HepG2 (cell line): Measurements from ENCODE around the gene UBFD1. TPM values are rescaled to one million over a fixed set of nuclear protein-coding genes. Genes with fewer than 3 reads are reported as not detected.

Source experiments
- ATAD3A ChIP-seq: sonication (generic); formaldehyde crosslinking; IDR thresholded peaks from 2 replicates; pipeline ENCODE4 v1.4.0; 2020; ENCODE audit warnings: missing genetic modification reagents
- BHLHE40 ChIP-seq: IDR thresholded peaks from 2 replicates; pipeline ENCODE4 v1.6.1; 2011; ENCODE audit warnings: low read length, improper control_type of control experiment
- CSRNP2 ChIP-seq: sonication (generic); formaldehyde crosslinking; conservative IDR thresholded peaks from 2 replicates; pipeline ENCODE4 v1.8.0; 2022; ENCODE audit warnings: low read depth, missing genetic modification reagents
- E2F1 ChIP-seq: sonication (generic); formaldehyde crosslinking; IDR thresholded peaks from 2 replicates; pipeline ENCODE4 v1.5.0; 2020; ENCODE audit warnings: missing genetic modification reagents
- GTF3A ChIP-seq: sonication (generic); formaldehyde crosslinking; conservative IDR thresholded peaks from 2 replicates; pipeline ENCODE4 v1.4.0; 2020; ENCODE audit warnings: mild to moderate bottlenecking, missing genetic modification reagents
- KLF9 ChIP-seq: IDR thresholded peaks from 2 replicates; pipeline ENCODE4 v1.6.1; 2016; ENCODE audit warnings: low read depth
- MAZ ChIP-seq, 2 experiments: sonication (generic) in 1 of 2; formaldehyde crosslinking in 1 of 2; IDR thresholded peaks; 2 replicates each; pipeline versions ENCODE4 v1.5.0 to v1.6.1; 2012 to 2020; ENCODE audit warnings: low read depth in 2 of 2, mild to moderate bottlenecking in 2 of 2, borderline replicate concordance in 1 of 2, improper control_type of control experiment in 1 of 2, low read length in 1 of 2, missing genetic modification reagents in 1 of 2, moderate library complexity in 1 of 2
- NRL ChIP-seq: sonication (generic); formaldehyde crosslinking; IDR thresholded peaks from 2 replicates; pipeline ENCODE4 v1.5.0; 2020; ENCODE audit warnings: missing genetic modification reagents, mild to moderate bottlenecking, moderate library complexity, borderline replicate concordance
- SAFB2 ChIP-seq: sonication (generic); formaldehyde crosslinking; IDR thresholded peaks from 2 replicates; pipeline ENCODE4 v1.5.1; 2020; ENCODE audit warnings: missing genetic modification reagents, low read depth, mild to moderate bottlenecking, borderline replicate concordance
- SALL2 ChIP-seq: sonication (generic); formaldehyde crosslinking; IDR thresholded peaks from 2 replicates; pipeline ENCODE4 v1.8.1; 2023; ENCODE audit warnings: mild to moderate bottlenecking, missing genetic modification reagents, inconsistent platforms
- SSRP1 ChIP-seq: IDR thresholded peaks from 2 replicates; pipeline ENCODE4 v1.6.1; 2016; ENCODE audit warnings: control low read depth
- TBX2 ChIP-seq: sonication (generic); formaldehyde crosslinking; IDR thresholded peaks from 2 replicates; pipeline ENCODE4 v1.5.0; 2020; ENCODE audit warnings: missing genetic modification reagents, mild to moderate bottlenecking, borderline replicate concordance
- ZNF207 ChIP-seq: fragments of 450-650 bp; IDR thresholded peaks from 2 replicates; pipeline ENCODE4 v1.6.1; 2016; ENCODE audit warnings: antibody characterized with exemption, borderline replicate concordance
- ZNF446 ChIP-seq: sonication (generic); formaldehyde crosslinking; IDR thresholded peaks from 2 replicates; pipeline ENCODE4 v1.5.0; 2020; ENCODE audit warnings: mild to moderate bottlenecking, missing genetic modification reagents
- ZNF644 ChIP-seq: IDR thresholded peaks from 2 replicates; pipeline ENCODE4 v1.6.1; 2016; ENCODE audit warnings: low read depth
- polyA plus RNA-seq, 8 experiments: library from polyadenylated mRNA; depleted of rRNA in 3 of 8; stranded (reverse) in 7 of 8; unstranded in 1 of 8; fragments of >200 nt; fragmentation: Illumina TruSeq in 4 of 8; extraction: Trizol in 4 of 8; gene quantifications; 2 replicates each; pipeline versions ENCODE4 v1.2.1 to v1.2.3, GENCODE V29; 2011 to 2016; ENCODE audit warnings: low read depth in 4 of 8, missing spikeins in 1 of 8, mixed read lengths in 1 of 8; ENCODE audit not compliant: insufficient read depth in 1 of 8
- total RNA-seq, 5 experiments: library from RNA; depleted of rRNA; stranded (reverse); fragments of >200 nt; fragmentation: Illumina TruSeq; extraction: Trizol; gene quantifications; 2 replicates each; pipeline ENCODE4 v1.2.3, GENCODE V29; 2016; ENCODE audit warnings: low read depth in 1 of 5
- TF ChIP-seq, protein P1 (sequence below): sonication (generic); formaldehyde crosslinking; IDR thresholded peaks from 2 replicates; pipeline ENCODE4 v1.4.0; 2020; ENCODE audit warnings: mild to moderate bottlenecking, missing genetic modification reagents, borderline replicate concordance
- TF ChIP-seq, protein P2 (sequence below): sonication (generic); formaldehyde crosslinking; IDR thresholded peaks from 2 replicates; pipeline ENCODE4 v1.5.0; 2020; ENCODE audit warnings: missing genetic modification reagents
- TF ChIP-seq, protein P3 (sequence below): sonication (generic); formaldehyde crosslinking; IDR thresholded peaks from 2 replicates; pipeline ENCODE4 v1.4.0; 2020; ENCODE audit warnings: missing genetic modification reagents
- TF ChIP-seq, protein P4 (sequence below): sonication (generic); formaldehyde crosslinking; conservative IDR thresholded peaks from 2 replicates; pipeline ENCODE4 v1.4.0; 2020; ENCODE audit warnings: missing genetic modification reagents

UBFD1 gene
- total and polyA plus RNA-seq, 2 of the 13 experiments (the other 11 are each of a cell fraction or from before 2014, with no cell fraction given): 100 to 111 TPM

DNA sequence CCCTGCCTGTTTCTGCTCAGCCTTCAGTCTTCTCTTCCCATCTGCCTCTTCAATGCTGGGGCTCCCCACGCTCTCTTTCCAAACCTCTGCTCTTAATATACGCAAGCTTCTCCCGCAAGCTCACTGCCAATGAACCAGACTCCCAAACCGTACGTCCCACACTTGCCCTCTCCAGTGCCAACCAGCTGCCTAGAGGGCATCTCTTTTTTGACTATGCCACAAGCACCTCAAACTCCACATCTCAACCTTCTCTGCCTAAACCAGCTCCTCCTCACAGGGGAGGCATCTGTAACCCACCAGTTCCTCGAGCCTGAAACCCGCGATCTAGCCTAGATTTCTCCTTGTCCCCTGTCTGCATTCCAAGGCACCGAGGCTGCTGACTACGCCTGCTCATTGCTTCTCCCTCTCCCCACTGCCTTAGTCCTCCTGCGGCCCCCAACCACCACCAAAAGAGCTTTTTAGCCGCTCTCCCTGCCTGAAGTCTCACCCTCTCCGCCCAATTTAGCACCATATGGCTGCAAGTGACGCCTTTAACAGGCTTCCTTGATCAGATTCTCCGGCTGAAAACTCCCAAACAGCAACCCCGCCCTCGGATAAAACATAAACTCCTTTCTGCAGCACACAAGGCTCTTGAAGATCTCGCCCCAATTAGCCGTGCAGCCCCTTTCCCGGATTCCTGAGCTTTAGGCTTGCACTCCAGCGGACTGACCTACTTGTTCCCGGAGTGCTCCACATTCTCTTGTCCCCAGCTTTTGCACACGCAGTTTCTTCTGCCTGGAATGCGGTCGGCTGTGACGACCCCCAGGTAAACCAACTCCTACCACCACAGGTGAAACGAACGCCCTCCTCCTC, 48.7 kb upstream of the UBFD1 start (continued):
- TF ChIP-seq CSRNP2 (CRISPR knock-in tag): no peak
- TF ChIP-seq, protein P1, sequence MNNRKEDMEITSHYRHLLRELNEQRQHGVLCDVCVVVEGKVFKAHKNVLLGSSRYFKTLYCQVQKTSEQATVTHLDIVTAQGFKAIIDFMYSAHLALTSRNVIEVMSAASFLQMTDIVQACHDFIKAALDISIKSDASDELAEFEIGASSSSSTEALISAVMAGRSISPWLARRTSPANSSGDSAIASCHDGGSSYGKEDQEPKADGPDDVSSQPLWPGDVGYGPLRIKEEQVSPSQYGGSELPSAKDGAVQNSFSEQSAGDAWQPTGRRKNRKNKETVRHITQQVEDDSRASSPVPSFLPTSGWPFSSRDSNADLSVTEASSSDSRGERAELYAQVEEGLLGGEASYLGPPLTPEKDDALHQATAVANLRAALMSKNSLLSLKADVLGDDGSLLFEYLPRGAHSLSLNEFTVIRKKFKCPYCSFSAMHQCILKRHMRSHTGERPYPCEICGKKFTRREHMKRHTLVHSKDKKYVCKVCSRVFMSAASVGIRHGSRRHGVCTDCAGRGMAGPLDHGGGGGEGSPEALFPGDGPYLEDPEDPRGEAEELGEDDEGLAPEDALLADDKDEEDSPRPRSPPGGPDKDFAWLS (CRISPR knock-in tag): no peak
- TF ChIP-seq MAZ (IDR thresholded peaks at IDR 0.05; ENCODE audit: borderline replicate concordance, low read depth, low read length): no peak
- TF ChIP-seq MAZ (CRISPR knock-in tag; IDR thresholded peaks at IDR 0.05; ENCODE audit: low read depth): no peak; the same call in 1 of the 2 replicates
- no peak for TF ChIP-seq GTF3A (CRISPR knock-in tag)
- TF ChIP-seq ZNF207: no peak
- no peak for TF ChIP-seq SALL2
- no peak for TF ChIP-seq BHLHE40
- TF ChIP-seq KLF9 (CRISPR knock-in tag): no peak
- TF ChIP-seq, protein P2, sequence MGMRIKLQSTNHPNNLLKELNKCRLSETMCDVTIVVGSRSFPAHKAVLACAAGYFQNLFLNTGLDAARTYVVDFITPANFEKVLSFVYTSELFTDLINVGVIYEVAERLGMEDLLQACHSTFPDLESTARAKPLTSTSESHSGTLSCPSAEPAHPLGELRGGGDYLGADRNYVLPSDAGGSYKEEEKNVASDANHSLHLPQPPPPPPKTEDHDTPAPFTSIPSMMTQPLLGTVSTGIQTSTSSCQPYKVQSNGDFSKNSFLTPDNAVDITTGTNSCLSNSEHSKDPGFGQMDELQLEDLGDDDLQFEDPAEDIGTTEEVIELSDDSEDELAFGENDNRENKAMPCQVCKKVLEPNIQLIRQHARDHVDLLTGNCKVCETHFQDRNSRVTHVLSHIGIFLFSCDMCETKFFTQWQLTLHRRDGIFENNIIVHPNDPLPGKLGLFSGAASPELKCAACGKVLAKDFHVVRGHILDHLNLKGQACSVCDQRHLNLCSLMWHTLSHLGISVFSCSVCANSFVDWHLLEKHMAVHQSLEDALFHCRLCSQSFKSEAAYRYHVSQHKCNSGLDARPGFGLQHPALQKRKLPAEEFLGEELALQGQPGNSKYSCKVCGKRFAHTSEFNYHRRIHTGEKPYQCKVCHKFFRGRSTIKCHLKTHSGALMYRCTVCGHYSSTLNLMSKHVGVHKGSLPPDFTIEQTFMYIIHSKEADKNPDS: no peak
- no peak for TF ChIP-seq SAFB2 (CRISPR knock-in tag)
- TF ChIP-seq, protein P3, sequence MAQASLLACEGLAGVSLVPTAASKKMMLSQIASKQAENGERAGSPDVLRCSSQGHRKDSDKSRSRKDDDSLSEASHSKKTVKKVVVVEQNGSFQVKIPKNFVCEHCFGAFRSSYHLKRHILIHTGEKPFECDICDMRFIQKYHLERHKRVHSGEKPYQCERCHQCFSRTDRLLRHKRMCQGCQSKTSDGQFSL (CRISPR knock-in tag): no peak
- TF ChIP-seq, protein P4, sequence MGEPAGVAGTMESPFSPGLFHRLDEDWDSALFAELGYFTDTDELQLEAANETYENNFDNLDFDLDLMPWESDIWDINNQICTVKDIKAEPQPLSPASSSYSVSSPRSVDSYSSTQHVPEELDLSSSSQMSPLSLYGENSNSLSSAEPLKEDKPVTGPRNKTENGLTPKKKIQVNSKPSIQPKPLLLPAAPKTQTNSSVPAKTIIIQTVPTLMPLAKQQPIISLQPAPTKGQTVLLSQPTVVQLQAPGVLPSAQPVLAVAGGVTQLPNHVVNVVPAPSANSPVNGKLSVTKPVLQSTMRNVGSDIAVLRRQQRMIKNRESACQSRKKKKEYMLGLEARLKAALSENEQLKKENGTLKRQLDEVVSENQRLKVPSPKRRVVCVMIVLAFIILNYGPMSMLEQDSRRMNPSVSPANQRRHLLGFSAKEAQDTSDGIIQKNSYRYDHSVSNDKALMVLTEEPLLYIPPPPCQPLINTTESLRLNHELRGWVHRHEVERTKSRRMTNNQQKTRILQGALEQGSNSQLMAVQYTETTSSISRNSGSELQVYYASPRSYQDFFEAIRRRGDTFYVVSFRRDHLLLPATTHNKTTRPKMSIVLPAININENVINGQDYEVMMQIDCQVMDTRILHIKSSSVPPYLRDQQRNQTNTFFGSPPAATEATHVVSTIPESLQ (CRISPR knock-in tag): no peak
- 0 out of 2 replicates have a peak, but pooled peaks have one; percentile 69 for TF ChIP-seq SSRP1 (CRISPR knock-in tag)
- peak; percentile 46; the same call in 1 of the 2 replicates for TF ChIP-seq TBX2 (CRISPR knock-in tag)
- TF ChIP-seq ZNF446 (CRISPR knock-in tag): no peak
- peak; percentile 21; the same call in 1 of the 2 replicates for TF ChIP-seq NRL
- no peak for TF ChIP-seq ZNF644
- no peak for TF ChIP-seq E2F1
- no peak for TF ChIP-seq ATAD3A (CRISPR knock-in tag)
